AG04449 (cell line): ENCODE measurements around the gene TEX28.

Source experiments
- CTCF ChIA-PET: fragments of 350-600 bp; formaldehyde crosslinking; extraction: SDS; loops from one replicate; lab custom pipeline; 2021; ENCODE audit warnings: antibody characterized with exemption; lab: Yijun Ruan, JAX
- POLR2A ChIA-PET: fragments of 400-600, 350-600 bp; formaldehyde crosslinking; extraction: SDS; loops from one replicate; lab custom pipeline; 2020; ENCODE audit warnings: antibody characterized with exemption, inconsistent platforms; lab: Yijun Ruan, JAX
- DNase-seq: peaks from one replicate; pipeline ENCODE4 v3.0.0-alpha.2; 2010; ENCODE audit warnings: low read depth, low spot score
- H3K4me3 ChIP-seq: 2 replicates; pipeline ENCODE4 v1.5.1; 2011; ENCODE audit warnings: low read depth, mild to moderate bottlenecking, control low read depth, low read length
- TF ChIP-seq, protein P1 (sequence below): IDR thresholded peaks from one replicate; pipeline ENCODE4 v1.5.1; 2011; ENCODE audit warnings: mild to moderate bottlenecking, moderate library complexity, low read length, control low read depth, inconsistent platforms; ENCODE audit not compliant: insufficient read depth; ENCODE audit errors: missing control alignments

The TEX28 gene

DNA sequence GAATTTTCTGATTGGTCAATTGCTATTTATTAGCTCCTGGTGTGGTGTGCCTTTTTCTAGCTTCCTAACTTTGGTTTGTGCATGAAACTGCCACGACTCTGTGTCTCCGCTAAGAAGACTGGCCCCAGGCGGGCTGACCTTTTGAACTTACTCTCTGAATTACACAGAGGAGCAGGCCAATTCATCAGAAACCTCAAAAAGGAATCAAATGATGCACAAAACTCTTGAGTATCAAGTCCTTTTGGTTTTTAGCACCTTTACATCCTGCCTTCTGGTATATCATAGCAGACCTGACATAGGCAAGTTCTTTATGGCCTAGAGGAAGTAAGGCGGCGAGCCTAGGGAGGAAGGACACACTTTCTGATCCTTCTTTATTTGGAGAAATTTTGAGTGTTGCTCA lies 18.2 kb upstream of the TEX28 start:
- ChIA-PET POLR2A (no interaction called here), CTCF (interaction anchor here (1.5 kb wide), 2 partner anchors 13 to 176 kb away, joined by 4 read pairs; no protein-coding TSS in a partner anchor)
- H3K4me3 ChIP-seq, result no peak overlapping the region
- no peak for DNase-seq
- TF ChIP-seq, protein P1, sequence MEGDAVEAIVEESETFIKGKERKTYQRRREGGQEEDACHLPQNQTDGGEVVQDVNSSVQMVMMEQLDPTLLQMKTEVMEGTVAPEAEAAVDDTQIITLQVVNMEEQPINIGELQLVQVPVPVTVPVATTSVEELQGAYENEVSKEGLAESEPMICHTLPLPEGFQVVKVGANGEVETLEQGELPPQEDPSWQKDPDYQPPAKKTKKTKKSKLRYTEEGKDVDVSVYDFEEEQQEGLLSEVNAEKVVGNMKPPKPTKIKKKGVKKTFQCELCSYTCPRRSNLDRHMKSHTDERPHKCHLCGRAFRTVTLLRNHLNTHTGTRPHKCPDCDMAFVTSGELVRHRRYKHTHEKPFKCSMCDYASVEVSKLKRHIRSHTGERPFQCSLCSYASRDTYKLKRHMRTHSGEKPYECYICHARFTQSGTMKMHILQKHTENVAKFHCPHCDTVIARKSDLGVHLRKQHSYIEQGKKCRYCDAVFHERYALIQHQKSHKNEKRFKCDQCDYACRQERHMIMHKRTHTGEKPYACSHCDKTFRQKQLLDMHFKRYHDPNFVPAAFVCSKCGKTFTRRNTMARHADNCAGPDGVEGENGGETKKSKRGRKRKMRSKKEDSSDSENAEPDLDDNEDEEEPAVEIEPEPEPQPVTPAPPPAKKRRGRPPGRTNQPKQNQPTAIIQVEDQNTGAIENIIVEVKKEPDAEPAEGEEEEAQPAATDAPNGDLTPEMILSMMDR, result no peak

- ChIA-PET CTCF (interaction anchor here (1.5 kb wide), 2 partner anchors 14 to 175 kb away, joined by 4 read pairs; no protein-coding TSS in a partner anchor), POLR2A (no interaction called here)
- DNase-seq, result no peak
- H3K4me3 ChIP-seq, result no peak overlapping the region
- TF ChIP-seq, protein P1, result no peak
Observed at GRCh38 chrX:154312116-154312515, 17.2 kb upstream of the TEX28 start.

DNA sequence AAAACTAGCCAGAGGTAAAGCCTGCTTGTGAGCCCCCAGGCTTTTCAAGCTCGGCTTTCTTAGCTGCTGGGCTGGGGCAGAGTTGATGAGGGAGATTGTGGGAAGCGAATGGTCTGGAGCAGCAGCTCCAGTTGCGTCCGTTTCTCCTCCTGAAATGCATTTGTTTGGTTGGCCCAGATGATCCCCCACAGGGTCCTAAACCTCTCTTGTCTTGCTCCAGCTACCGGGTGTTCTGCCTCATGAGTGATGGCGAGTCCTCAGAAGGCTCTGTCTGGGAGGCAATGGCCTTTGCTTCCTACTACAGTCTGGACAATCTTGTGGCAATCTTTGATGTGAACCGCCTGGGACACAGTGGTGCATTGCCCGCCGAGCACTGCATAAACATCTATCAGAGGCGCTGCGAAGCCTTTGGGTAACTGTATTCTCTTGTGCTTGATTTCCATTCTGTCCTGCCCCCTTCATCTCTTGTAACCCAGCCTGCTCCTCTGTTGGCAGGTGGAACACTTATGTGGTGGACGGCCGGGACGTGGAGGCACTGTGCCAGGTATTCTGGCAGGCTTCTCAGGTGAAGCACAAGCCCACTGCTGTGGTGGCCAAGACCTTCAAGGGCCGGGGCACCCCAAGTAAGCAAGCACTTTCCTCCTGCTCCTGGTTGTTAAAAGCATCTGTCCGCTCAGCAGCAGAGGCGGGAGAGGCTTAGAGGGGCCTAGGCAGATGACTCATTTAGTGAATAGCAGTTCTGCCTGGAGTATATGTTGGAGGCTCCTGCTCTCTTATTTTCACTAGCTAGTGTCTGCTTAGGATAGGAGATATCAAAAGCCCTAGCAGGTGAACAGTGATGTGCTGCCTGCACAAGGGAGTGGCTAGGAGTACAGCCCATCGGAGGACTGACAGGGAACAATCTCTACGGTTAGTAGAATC lies 16.0 kb upstream of the TEX28 start:
- DNase-seq, result no peak
- ChIA-PET CTCF (no interaction called here), POLR2A (no interaction called here)
- no peak overlapping the region for H3K4me3 ChIP-seq
- TF ChIP-seq, protein P1, result no peak

GRCh38 chrX:154309041-154309775 lies 14.3 kb upstream of the TEX28 start:
- ChIA-PET CTCF (interaction anchor here (0.9 to 4.9 kb wide), 12 partner anchors 8 to 362 kb away, joined by 3 to 36 read pairs (median 4); no protein-coding TSS in a partner anchor), POLR2A (no interaction called here)
- TF ChIP-seq, protein P1, result no peak
- no peak overlapping the region for H3K4me3 ChIP-seq
- no peak for DNase-seq

DNA sequence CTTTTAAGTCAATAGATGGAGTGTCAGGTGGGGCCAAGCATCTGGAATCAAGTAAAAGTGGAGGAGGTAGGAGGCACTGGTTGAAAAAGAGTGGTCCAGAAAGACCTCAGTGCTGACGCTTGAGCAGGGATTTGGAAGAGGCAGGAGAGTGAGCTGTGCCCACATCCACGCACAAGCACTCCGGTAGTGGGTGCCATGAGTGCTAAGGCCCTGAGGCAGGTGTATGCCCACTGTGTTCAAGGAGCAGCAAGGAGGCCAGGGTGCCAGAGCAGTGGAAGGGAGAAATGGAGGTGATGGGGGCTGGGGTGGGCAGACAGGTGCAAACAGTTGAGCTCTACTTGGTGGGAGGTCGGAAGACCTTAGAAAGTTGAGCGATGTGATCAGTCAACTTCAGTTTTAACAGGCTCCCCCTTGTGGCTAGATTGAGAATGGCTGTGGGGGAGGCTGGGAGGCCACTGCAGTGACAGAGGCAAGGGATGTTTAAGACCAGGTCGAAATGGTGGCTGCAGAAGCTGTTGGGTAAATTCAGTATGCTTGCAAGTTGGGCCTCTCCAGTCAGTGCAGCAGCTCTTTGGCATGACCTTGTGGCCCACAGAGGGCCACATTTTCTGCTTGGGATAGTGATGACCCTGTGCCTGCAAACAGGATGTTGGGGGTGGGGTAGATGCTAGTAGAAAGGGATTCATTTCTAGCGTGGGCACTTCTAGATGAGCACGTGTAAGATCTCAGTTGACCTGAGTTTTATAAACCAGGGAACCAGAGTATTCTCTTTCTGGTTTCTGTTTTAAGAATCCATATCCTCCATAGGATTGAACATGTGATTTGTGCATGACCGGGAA lies 13.4 kb upstream of the TEX28 start:
- TF ChIP-seq, protein P1, result peak; percentile 51
- ChIA-PET POLR2A (no interaction called here), CTCF (interaction anchor here (0.9 to 4.9 kb wide), 12 partner anchors 8 to 361 kb away, joined by 3 to 36 read pairs (median 4); no protein-coding TSS in a partner anchor)
- no peak overlapping the region for H3K4me3 ChIP-seq
- DNase-seq, result no peak
